Stimulated activated naive CD8-positive, alpha-beta T cell treated with anti-CD3 and anti-CD28 coated beads, Interleukin-15, Interleukin-2, amounts not matched to agents 100 U/mL and 50 U/mL, for 24 hours (primary cell): ENCODE data around the gene MTMR2.
A peak's percentile ranks its signal among the peaks of the same experiment; 100 is the strongest.

Experiments used
- ATAC-seq: fragments of 150-1000 bp; cut with Tn5 transposase; one replicate; pipeline ENCODE4 v1.10.0; 2021
- DNase-seq: peaks from one replicate; pipeline ENCODE4 v3.0.0; 2021

Gene MTMR2

DNA sequence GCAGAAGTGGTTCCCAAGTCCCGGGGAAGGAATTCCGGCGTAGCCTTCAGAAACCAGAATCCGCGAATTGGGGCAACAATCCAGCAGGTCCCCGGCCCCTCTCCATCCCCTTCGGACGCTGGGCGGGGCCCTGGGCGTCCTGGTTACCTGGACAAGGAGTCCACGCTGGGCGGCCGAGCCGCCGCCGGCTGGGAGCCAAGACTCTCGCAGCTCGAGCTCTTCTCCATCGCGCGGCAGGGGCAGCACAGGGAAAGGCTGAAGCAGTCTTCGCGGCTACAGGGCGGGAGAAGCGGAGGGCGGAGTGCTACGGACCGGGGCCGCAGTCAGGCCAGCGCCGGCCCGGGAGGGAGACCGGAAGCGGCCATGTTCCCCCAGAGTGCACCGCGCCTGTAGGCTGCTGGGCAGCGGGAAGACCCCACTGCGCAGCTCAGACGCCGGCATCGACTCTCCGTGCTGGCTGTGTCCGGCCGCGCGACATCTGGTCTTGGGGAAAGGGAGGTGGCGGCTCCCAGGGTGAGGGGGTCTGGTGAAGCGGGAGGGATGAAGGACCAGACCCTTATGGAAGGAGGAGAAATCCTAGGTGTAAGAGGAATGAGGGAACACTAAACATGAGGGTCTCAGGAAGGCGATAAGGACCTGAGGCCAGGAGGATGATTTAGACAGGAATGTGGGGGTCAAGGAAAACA, at the start of gene MTMR2:
Gene MTMR2 (minus strand): TSS at position 380 of the 686 bp plus-strand sequence. CDS start 153 bp downstream, at position 227.
- ATAC-seq = peak; percentile 99
- DNase-seq = peak; percentile 77

DNA sequence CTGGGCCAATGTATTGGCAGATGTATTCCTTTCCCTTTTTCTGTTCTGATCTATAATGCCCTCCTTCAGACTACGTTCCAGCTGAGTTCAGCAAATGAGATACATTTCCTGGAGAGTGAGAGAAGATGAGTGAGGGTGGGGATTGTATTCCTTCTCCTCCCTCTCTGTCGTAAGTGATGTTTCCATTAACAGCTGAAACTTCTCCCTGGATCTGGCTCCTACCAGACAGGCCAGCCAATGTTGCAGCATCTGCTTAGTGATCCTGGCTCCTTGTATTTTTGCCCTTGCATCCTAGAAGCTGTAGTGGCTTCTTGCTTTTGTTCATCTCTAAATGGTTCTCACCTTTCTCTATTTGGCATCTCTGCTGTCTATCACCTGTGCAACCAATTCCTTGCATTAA, 48.2 kb upstream of the MTMR2 start:
- ATAC-seq (no peak), DNase-seq (no peak)

DNA sequence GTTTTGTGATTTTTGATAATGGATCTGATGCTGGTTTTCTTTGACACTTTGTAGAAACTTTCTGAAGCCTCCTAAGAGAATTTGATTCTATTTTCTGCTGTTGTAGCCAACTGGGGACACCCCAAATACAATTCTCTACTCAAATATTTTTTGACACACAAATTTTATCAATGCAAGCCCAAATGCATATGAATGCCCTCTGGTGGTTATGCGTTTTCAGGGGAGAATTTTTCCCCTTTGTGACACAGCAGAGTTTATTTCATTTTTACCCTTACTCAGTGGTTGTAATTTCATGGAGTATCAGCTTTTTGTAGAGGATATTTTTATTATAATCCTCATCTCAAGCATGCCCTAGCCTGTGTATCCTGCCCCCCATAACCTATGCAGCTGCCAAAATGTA, 44.7 kb upstream of the MTMR2 start:
- ATAC-seq = no peak
- DNase-seq = no peak

DNA sequence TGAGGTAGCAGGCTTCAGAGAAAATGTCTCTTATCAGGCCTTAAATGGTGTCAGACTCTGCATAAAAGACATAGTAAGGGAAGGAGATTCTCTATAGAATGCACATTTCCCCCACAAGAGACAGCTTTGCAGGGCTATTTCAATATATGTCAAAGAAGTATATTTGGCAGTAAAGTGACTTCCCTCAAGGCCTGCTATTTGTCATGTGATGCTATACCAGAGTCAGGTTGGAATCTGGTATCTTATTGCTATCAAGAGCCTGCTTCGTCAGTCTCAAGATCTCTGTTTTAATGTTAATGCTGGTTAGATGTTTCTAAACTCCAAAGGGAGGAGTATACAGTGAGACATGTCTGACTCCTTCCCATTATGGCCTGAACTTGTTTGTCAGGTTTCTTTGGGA, 40.4 kb upstream of the MTMR2 start:
- ATAC-seq (no peak), DNase-seq (no peak)

DNA sequence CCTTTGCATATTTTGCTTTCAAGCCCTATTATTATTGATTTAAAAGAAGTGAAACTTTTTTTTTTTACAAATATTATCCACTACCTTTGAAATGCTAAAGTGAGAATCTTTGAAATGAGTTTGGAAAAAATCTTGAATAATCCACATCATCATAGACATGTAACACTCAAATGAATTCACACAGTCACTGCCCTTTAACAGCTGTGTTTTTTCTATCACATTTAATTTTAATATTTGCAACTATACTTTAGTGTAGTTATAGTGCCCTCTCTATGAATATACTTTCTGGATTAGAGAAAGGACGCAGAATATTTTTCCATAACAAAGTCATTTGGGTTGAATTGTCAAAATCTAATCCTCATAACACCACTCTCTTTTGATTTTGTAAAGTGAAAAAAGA, 37.9 kb upstream of the MTMR2 start:
- DNase-seq (no peak), ATAC-seq (no peak)

DNA sequence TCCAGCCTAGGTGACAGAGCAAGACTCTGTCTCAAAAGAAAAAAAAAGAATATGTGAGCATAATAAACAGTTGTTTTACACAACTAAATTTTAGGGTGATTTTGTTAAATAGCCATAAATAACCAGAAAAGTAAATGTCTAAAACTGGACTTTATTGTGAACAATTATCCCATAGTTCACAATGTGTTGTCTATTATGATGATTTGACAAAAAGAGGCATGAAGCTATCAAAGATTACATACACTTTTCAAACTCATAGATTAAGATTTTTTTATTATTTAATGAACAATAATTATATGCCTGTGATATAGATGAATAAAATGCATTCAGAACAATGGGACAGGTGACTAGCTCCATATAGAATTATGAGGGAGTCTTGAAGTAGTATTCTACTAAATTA, 27.0 kb upstream of the MTMR2 start:
- DNase-seq (no peak), ATAC-seq (no peak)

DNA sequence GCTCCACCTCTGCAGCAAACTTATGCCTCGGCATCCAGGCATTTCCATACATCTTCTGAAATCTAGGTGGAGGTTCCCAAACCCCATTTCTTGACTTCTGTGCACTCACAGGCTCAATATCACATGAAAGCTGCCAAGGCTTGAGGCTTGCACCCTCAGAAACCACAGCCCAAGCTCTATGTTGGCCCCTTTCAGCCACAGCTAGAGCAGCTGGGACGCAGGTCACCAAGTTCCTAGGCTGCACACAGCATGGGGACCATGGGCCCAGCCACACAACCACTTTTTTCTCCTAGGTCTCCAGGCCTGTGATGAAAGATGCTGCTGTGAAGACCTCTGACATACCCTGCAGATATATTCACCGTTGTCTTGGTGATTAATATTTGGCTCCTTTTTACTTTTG, 24.7 kb upstream of the MTMR2 start:
- DNase-seq (no peak), ATAC-seq (no peak)

- no peak for ATAC-seq
- DNase-seq = no peak
Measured at GRCh38 chr11:95944623-95945022, 20.7 kb upstream of the MTMR2 start.

GRCh38 chr11:95943546-95943945, 19.6 kb upstream of the MTMR2 start:
- DNase-seq (no peak), ATAC-seq (no peak)

- DNase-seq = no peak
- ATAC-seq = no peak
Measured at GRCh38 chr11:95939091-95939490, 15.2 kb upstream of the MTMR2 start.

DNA sequence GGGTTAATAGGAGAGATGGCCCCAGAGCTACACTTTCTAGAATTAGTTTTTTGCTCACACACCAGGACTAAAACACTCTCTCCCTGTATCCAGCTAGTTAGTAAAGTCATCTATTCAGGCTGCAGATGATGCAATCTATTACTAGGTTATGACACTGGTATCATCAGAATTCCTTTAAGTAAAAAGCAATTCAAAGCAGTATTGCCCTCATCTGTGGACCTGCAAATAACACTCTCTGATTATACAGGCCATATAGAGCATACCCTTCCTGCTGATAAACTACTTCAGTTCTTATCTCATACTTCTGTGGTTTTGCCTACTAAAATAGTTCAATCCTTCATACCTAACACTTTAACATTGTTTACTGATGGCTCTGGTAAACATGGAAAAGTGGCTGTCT, 13.5 kb upstream of the MTMR2 start:
- ATAC-seq = no peak
- no peak for DNase-seq

DNA sequence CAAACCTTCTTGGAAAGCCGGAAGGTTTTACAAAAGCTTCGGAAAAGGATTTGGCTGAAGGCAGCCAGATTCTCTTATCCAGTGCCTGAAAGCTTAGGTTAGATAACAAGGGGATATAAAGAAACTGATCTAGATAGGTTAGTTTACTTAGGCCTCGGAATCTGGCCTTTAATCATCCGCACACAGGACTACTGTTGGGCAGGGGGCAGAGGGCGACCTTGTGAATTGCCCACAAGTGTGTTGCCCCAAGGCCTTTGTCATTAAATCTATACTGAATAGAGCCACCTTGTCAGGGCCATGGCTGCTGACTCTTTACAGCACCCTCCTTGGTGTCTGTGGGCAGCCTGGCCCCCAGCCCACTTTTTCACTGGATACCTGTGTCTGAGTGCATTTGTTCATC, 9.7 kb upstream of the MTMR2 start:
- ATAC-seq (no peak), DNase-seq (no peak)

DNA sequence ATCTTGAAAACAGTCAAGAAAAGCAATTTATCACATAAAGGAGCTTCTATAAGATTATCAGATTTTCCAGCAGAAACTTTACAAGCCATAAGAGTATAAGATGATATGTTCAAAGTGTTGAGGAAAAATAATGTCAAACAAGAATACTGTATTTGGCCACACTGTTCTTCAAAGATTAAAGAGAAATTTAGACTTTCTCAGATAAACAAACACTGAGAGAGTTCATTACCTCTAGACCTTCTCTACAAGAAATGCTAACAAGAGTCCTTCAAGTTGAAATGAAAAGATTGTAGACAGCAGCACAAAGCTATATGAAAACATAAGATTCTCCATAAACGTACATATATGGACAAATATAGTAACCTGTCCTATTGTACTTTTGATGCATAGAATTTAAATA, 8.0 kb upstream of the MTMR2 start:
- DNase-seq (no peak), ATAC-seq (no peak)

DNA sequence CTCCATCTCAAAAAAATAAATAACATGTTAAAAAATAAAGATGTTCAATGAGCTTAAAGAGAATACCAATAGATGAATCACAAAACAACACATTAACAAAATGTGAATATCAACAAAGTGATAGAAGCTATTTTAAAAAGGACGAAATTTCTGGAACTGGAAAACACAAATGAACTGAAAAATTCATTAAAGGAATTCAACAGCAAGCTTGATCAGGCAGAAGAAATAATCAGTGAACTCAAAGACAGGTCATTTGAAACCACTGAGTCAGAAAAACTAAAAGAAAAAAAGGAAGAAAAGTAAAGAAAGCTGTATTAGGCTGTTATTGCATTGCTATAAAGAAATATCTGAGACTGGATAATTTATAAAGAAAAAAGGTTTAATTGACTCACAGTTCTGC, 7.0 kb upstream of the MTMR2 start:
- no peak for ATAC-seq

GRCh38 chr11:95926726-95927125, 2.8 kb upstream of the MTMR2 start:
- DNase-seq (no peak), ATAC-seq (no peak)

More for the DNA sequence above, 7.0 kb upstream of the MTMR2 start:
- DNase-seq = no peak

GRCh38 chr11:95925011-95925410, 1.1 kb upstream of the MTMR2 start:
- no peak for DNase-seq

DNA sequence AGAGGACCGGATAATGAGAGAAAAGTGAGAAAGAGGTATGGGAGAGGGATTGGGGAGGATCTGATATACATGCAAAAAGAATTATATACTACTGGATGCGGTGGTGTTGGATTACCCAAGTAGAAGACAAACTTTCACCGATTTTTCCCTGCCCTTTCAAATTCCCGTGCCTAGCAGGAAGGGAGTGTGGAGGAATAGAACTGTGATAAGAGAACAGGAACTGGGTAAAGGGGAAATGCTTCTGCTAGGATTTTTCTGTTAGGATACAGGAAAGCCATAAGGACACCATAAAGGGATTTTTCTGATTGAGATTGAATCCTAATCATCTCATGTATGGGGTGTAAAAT, 480 bp upstream of the MTMR2 start:
- ATAC-seq (no peak), DNase-seq (no peak)

More at GRCh38 chr11:95925011-95925410, 1.1 kb upstream of the MTMR2 start:
- no peak for ATAC-seq

DNA sequence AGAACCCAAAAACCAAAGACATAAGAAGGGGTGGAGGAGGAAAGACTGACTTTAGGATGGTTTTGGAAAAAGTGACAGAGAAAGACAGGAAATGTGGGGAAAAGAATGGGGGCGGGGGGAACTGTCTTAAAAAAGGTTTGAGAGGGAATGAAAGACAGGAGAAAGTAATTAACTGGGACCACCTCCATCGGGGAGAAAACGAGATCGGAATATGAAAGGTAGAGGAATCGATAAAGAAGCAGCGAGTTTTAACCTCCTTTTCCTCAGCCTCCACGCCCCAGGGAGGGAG, 524 bp downstream of the MTMR2 start:
- ATAC-seq = no peak

DNA sequence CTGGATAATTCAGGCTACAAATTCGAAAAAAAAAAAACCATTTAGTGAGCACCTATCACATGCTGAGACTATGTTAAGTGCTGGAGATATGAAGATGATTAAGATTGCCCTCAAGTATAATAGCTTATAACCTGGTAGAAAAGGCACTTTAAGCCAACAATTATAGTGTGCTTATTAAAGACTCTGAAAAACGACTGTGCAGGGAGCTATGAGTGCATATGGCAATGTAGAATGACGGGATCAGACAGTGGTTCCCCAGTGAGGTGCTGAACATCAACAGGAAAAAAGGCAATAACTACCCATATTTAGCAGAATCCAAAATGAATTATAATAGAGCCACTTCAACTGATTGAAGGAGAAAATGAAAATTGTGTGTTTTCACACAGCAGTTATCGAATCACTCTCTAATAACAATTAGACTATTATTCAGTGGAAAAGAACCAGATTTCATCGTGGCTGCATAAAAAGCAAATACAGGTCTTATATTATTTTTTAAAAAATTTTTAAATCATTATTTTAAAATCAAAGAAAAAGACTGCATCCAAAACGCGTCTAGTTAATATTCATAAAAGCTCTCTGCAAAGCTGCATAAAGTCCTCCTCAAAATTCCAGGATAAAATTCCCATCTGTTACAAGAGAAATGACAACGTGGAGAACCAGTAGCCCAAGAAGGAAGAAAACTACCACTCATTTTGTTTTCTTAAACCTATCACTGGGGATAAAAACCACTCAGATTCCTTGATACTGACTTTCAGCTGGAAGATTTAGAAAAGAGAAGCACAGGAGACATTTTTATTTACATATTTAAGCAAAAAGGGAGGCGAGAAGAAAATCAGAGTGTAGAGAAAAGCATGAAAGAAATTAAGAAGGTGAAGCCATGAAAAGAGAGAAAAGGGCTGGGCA, 1.1 kb downstream of the MTMR2 start:
- ATAC-seq (no peak), DNase-seq (no peak)

More for the DNA sequence above, 524 bp downstream of the MTMR2 start:
- DNase-seq = no peak

- DNase-seq (no peak), ATAC-seq (no peak)
Measured at GRCh38 chr11:95922099-95922498, 1.8 kb downstream of the MTMR2 start.

DNA sequence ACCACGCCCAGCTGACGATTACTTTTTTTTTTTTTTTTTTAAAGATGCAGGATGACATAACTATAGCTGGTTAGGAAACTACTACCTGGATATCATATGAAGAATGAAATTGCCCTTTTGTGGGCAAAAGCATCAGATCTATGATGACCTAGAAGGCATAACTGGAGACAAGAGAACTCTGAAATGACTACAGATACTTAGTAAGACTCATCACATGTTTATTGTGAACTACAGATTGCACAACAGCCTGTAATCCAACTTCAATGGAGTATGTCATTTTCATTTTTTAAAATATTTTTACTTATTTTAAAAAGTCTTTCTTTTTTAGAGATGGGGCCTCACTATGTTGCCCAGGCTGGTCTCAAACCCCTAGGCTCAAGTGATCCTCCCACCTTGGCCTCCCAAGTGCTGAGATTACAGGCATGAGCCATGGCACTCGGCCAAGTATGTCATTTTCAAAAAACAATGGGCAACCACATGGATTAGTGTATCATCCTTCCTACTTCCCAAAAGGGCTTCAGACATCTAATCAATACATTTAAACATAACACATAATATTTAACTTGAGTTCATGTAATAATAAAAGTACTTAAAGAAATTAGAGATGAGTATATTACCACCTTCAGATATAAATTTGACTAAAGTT, 3.3 kb downstream of the MTMR2 start:
- ATAC-seq (no peak), DNase-seq (no peak)

GRCh38 chr11:95919514-95919913, 4.4 kb downstream of the MTMR2 start:
- ATAC-seq (no peak), DNase-seq (no peak)

- ATAC-seq = no peak
Measured at GRCh38 chr11:95918720-95919119, 5.2 kb downstream of the MTMR2 start.

More at GRCh38 chr11:95918720-95919119, 5.2 kb downstream of the MTMR2 start:
- no peak for DNase-seq
